DMS114 treated with DMSO at 0.1 percent for 48 hours (cell line): ENCODE results near the gene CASTOR1.

Experiments used
- DNase-seq: peaks from one replicate; lab custom pipeline; 2025; ENCODE audit not compliant: unreplicated experiment; lab: John Stamatoyannopoulos, UW

Gene CASTOR1

DNA sequence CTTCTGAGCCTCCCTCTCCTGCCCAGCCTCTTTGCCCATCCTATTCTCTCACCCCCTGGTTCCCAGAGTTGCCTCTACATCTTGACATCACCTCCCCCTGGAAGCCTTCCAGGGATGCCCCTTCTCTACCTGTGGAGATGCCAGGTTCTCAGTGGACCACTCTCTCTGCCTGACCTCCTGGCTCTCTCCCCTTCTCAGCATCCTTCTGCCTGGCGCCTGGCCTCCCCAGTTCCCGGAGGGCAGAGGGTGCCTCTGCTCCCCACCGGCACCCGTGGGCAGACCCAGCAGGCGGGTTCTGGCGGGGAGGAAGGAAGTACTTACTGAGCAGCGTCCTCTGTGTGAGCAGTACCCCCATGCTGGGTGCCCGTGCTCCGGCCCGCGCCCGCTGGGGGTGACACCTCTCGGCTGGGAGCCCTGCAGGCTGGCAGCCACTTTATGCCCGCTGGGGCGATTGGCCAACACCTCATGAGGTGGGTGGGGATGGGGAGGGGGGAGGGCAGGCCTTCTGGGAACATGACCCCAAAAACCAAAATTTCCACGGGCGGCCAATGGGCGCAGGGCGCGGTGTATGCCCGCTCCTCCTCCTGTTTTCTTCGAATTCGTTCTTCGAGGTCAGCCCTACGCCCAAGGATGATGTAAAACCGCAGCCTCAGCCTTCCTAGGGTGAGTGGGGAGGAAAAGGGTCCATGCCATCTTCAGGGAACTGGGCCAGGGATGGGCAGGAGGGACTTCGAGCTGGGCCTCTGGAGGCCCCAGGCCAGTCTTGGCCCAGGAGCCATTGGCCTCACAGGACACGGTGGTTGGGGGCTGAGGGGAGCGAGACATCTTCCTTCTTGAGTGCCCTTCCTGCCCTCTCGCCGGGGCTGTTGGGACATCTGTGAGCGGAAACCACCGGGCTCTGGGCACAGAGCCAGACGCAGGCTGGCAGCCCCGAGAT, 22.6 kb downstream of the CASTOR1 start, which contains the start of gene OSM:
OSM (minus strand) TSS at position 407 of the 937 bp plus-strand sequence; CDS start at position 355, 52 bp downstream.
- DNase-seq = no peak

DNA sequence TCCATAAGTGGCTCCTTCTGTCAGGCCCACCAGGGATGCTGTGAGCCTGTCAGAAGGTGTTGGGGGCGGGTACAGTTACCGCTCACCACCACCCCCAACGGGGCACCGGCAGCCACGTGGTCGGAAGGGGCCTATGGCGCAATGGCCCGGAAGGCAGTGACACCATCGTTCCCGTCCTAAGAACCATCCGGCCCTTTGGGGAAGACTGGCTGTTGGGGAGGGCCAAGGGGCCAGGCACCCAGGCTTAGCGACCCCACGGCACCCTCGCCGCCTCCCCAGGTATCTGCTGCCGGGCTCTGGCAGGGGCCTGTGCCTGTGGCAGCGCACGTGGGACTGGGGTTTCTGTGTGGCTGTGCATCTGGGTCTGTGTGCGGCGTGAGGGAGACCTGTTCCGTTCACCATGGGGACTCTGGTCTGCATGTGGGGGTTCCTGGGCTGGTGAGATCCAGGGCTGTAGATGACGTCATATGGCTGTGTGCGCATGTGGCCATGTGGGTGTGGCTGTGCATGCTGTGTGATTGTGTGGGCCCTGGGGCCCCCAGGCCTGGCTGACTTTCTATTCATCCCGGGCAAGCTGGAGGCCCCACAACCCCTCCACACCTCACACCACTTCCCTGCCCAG, 23.4 kb downstream of the CASTOR1 start:
- no peak for DNase-seq

DNA sequence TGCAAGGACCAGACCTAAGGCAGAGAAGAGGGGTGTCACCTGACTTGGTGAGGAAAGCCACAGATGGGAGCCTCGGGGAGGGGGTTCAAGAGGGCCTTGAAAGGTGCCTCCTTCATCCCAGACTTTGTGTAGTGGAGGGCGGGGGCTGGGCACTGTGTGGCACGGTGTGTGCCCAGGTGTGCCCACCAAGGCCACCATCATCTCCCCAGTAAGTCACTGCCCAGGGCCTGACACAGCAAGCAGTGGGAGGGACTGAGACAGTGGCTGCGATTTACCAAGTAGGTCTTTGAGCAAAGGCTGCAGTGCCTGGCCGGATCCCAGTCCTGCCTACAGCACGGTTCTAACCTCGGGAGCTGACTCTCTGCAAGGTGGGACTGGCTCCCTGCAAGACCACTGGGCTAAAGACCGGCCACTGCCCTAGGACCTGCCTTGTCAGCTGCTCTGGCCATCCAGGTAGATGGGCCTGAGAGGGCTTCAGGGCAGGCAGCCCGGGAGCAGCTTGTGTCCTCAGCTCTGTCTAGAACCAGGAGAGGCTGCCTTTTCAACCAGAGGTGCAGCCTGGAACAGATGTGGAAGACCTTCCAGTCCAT, 24.1 kb downstream of the CASTOR1 start:
- DNase-seq = no peak

DNA sequence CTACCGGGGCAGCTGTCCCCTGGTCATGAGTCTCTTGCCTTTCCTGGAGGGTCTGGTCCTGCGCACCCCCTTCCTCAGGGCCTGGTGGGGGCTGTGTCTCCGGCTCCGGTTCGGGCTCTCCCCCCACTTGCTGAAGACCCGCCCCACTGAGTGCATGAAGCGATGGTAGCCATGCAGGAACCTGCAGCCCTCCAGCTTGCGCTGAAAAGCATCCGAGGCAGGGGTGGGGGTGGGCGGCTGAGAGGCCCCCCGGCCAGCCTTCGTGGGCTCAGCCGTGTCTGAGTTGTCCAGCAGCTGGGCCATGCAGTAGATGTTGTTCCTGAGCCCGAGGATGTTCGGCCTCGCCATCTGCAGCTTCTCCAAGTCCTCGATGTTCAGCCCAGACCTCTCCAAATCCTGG, 25.4 kb downstream of the CASTOR1 start:
- DNase-seq = no peak

DNA sequence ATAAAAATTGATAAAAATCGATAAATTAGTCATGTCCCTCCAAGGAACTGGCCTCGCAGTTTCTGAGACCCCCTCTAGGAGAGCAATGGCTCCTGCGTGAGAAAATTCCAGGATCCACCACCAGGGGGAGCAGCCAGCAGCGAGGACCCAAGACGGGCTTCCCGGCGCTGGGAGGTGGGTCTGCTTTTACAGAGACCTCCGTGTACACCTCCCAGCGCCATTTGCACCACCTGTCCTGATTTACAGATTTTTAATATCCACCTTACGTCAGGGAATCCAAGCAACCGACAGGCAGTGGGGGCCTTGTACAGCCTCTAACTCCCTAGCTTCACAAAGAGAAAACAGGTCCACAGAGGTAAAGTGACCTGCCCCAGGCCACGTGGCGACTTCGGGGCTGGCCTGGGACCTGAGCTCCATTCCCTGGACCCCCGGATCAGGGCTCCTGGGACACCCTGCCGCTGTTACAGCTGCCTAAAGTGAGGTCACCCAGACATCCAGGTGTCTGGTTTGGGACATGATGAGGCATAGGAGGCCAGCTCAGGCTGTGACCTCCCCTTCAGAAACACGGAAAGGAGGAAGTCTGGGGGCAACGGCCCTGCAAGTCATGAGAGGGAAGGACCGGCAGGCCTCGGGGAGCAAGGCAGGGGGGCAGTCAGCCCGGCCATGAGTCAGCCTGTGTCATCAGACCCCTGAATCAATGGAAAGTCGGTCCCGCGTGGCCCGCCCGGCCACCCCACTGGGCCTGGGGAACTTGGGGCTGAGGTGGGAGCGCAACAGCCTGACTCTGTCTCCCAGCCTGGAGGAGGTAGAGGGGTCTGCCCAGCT, 26.2 kb downstream of the CASTOR1 start:
- peak; percentile 18 for DNase-seq

DNA sequence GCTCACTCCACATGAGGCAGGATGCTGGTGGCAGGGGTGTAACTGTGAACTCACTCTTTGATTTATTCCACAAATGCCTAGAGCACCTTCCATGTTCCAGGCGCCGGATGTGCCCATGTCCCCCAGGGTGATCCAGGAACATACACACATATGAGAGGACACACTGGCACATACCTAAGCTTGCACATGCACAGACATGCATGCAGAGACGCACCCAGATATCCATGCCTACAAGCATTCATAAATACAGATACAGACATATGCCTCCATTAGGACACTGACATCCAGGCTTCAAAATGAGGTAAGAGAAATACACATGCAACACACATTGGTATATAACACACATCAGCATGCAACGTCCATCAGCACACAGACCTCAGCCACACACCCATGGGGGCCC, 27.2 kb downstream of the CASTOR1 start:
- DNase-seq = no peak

DNA sequence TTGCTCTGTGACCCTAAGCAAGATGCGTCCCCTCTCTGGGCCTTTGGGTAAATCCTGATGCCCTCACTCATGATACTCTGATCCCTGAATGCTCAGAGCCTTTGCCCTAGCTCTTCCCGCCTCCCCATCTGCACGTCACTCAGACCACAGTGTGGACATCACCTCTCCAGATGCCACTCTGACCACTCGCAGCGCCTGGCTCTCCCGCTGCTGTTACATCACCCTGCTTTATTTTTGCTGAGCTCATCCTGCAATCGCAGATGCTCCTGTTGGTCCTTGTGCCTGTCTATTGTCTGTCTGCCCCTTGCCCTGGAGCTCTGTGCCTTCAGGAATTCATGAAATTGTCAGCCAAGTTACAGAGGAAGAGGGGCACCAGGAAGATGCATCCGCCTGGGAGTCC, 28.2 kb downstream of the CASTOR1 start:
- DNase-seq = no peak

DNA sequence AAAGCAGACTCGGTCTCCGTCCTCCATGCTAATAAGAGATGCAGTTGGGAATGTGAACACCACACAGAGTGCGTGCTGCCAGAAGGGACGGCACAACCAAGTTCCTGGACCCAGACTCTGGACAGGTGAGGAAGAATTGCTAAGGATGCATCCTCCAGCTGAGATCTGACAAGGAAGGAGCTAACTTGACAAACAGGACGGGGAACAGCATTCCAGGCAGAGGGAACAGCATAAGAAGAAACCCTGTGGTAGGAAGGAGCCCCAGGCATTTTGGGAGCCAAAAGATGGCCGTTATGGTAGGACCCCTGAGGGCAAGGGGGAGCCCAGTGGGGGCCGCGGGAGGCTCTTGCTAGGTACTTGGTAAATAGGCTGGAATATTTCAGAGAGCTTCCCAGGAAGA, 28.6 kb downstream of the CASTOR1 start:
- no peak for DNase-seq

DNA sequence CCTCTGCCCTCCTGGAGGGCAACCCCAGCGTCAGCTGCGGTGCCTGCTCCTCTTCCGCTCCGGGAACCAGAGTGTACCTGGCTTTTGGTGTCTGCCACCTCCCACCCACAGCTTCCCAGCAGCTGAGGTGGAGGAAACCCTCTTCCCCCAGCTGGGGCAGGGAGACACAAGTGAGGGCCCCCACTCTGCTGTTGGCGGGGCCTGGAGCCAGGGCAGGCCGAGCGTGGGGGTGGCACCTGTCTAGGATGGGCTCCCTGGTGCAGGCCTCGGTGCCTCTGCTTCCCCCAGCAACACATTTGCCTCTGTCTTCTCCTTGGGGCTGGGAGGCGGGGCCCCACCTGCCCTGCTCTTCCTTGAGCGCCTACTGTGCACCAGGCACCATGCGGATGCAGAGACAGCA, 29.0 kb downstream of the CASTOR1 start:
- DNase-seq = no peak

DNA sequence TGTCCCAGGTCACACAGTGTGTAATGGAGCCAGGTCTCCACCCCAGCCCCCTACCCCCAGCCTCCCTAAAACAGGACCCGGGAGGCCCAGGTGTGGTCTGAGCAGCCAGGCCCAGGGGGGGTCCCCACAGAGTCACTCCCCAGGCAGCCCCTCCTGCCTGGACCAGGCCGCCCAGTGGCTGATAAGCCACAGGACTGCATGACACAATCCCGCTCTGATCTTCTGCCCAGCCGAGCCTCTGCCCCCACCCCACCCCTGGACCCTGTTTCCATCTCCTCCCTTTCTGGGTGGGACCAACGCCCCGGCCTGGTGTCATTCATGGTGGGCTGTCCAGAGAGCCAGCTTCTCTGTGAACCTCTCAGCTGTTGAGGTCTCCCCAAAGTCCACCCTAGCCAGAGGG, 35.0 kb downstream of the CASTOR1 start:
- DNase-seq = no peak

DNA sequence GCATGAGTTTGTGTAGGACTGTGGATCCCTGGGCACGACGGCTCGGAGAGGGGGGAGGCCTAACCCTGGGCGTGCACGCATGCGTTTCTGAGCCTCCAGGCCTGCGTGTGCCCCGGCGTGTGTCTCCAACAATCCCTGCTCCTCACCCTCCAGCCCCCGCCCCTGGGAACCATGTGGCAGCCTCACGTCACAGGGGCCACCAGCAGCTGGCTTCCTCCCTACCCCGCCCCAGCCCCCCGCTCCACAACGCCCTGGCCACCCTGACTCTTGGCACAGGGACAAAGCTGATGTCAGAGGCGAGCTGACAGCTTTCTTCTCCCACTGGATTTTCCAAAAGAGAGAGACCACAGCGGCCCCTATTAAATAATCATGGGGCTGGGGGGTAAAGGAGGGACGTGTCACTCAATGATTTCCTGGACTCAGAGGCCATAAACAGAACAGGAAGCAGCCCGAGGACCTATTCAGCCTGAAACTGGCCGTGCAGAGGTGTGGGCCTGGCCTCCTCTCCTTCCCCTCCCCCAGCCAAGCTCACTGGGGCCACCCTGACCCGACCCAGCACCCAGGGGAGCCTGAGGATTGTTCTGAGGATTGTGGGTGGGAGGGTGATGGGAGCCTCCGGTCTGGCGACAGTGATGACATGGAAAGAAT, 36.0 kb downstream of the CASTOR1 start:
- DNase-seq = no peak

DNA sequence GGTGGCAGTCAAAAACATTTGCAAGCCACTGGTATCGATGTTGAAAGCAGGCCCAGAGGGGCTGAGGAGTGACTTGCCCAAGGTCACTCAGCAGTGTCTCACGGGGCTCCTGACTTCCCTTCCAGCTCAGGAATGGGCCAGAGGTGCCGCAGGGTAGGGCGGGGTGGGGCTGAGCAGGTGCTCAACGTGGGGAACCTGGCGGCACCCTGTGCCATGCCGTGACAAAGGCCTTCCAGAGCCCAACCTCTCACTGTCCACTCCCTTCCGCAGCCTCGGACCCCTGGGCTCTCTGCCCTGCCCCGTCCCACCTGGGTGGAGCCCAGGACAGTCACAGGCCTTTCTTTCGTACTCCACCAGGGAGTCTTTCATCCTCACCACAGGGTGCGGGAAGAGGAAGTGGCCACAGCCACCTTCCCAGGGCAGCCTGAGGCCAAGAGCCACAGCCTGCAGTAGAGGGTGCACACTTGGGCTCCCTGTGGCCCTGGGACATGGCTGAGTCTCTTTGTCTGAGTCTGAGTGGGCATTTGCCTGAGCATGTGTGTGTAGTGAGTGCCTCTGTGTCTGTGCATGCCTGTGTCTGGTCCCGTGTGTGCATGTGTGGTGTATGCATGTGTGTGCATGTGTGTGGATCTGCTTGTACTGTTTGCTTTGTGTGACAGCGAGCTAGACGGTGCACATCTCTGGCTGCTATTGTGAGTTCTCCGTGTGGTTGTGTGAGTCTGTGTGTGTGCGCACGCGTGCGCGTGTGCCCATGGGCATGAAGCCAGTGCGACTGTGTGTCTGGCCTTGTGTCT, 36.7 kb downstream of the CASTOR1 start:
- DNase-seq = no peak

DNA sequence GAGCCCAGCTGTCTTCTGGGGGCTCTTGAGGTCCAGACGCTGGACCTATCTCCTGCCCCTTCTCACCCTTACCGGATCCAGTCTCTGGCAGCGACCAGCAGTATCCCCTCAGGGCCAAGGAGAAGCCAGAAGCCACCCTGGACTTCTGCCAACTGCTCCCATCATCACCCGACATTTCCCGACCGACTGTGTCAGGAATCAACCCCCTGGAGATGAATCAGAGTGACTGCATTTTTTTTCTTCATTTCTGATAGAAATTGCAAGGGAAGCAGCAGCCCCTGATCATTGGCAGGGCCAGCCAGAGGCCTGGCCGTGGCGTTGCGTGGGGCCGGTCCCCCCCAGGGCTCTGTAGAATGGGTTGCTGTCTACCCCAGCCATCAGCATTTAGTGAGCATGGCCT, 37.6 kb downstream of the CASTOR1 start:
- DNase-seq = no peak

DNA sequence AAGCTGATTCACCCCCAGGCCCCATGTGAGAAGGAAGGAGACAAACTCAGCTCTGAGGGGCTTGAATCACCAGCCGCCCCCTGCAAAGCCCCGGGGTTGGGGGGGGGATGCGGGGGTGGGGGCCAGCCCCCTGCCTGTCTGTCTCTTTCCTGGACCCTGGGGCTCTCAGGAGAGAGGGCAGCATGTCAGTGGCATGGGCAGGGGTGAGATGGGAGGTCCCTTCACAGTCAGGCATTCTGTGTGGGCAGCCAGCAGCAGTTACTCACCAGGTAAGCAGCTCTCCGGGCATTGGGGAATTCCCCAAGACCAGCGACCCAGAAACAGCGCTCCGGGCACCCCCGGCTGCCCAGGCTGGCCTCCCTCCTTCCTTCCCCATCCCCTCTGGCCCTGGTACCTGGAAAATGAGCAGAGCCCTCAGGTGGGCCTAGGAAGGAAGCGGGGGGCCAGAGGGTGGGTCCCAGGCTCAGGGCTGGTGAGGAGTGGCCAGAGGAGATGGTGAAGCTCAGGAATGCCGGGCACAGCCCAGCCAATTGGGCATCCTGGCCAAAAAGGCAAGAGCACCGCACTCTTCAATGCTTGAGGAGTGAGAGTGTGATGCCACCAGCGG, 38.5 kb downstream of the CASTOR1 start:
- DNase-seq = no peak

DNA sequence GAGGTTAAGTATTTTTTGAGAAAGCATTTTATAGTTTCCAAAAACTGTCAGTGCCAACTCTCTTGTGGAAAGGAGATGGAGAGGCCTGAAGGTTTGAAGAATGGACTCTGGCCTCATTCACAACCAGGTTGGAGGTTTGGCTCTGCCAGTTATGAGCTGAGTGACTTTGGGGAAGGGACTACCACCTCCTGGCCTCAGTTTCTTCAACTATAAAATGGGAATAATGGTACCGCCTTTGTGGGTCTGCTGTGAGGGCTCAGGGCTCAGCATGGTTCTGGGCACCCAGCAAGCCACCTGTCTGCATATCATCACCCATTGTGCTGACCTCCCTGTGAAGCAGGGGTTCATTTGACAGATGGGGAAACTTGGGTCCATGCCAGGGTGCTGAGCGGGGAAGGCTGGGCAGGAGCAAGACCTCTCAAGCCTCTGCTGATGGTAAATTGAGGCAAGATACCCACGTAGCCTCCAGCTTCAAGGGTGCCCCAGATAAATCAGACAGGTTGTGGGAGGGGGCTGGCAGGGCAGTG, 39.2 kb downstream of the CASTOR1 start:
- DNase-seq = no peak

DNA sequence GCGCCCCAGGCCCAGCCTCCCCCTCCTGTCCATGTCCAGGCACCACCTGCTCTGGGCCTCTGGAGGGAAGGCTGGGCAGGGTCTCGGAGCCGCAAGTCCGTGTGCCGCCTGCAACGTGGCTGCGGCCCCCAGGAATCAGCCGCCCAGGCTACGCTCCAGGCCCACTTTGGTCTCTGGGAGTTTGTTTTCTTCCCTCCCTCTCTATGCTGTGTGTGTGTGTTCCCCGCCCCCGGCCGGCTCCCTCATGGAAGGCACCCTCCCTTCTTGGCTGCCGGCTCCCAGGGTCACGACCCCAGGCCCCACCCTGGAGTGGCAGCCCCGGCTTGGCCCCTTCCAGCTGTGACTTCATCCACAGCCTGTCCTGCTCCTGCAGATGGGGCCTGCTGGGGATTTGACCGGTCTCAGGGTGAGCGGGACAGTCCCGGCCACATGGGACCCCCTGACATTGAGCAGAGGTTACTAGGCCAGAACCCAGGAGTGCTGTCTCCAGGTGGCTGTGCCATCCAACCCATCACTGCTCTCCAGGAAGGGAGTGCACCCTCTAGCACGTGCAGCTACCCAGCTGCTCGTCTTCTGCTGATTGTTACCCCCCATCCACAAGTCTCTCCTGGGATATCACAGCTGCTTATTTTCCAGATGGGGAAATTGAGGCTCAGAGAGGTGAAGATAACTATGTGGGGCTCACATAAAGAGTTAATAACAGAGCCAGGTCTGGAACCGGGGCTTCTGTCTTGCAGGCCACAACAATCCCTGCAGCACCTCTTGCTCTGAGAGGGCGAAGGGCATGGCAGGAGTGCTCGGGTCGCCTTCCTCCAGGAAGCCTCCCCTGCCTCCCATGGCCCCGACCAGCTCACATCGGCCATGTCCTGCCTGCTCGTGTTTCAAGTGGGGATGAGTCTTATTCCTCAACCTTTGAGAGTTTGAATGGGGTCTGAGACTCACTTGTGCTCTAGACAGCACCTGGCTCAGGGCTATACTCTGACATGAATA, 40.0 kb downstream of the CASTOR1 start:
- DNase-seq = no peak

DNA sequence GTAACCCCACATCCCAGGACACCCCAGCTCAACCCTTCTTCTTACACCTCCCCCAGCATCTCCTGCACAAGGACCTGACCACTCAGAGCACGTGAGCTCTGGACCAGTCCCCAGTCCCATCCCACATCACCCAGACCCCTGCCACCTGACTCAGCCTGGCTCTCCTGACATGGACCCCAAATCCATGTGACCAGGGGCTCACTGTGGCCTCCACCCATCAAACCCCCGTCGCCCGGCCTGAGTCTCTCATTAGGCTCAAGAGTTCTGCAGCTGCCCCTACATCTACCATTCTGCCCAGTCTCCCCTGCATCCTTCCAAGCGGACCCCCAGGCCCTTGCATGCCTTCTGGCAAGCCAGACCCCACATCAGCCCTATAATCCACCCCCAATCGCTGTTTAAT, 40.8 kb downstream of the CASTOR1 start:
- no peak for DNase-seq

DNA sequence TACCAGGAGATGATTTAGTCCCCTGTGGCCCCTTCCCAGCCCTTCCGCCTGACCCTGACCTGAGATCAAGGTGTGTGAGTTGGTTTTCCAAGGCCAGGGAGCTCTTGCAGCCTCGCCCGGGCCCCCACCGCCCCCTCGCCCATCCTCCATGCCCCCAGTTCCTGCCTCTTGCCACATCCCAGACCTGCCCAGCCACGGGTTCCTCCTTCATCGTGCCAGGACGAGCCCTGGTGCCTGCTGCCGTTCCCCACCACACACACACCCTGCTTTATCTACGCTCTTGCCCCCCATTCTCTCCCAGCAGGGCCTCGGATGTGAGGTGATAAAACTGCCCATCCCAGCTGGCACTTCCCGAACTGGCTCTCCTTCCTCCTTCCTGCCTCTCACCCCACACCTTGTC, 41.3 kb downstream of the CASTOR1 start:
- no peak for DNase-seq
